Astrocyte of the spinal cord (primary cell): Measurements from ENCODE around the gene SAMHD1.
"Not testable (repeated sequence)": the region's sequence is repeated elsewhere in the genome, so short reads cannot be mapped to it uniquely, and the experiment has no call there.

Experiments used
- DNase-seq: peaks from one replicate; pipeline ENCODE4 v3.0.0; 2011; ENCODE audit warnings: low read depth, low spot score
- H3K4me3 ChIP-seq: 2 replicates; pipeline ENCODE4 v1.5.1; 2011; ENCODE audit warnings: low read depth, mild to moderate bottlenecking, low read length, moderate library complexity
- in situ Hi-C: cut with HindIII; loops from 2 replicates; pipeline ENCODE4 v1.10.0; 2017; ENCODE audit warnings: low sequenced_read_pairs
- TF ChIP-seq, protein P1 (sequence below): IDR thresholded peaks from 2 replicates; pipeline ENCODE4 v1.5.1; 2012; ENCODE audit warnings: low read depth, mild to moderate bottlenecking, low read length, inconsistent platforms

SAMHD1 gene

DNA sequence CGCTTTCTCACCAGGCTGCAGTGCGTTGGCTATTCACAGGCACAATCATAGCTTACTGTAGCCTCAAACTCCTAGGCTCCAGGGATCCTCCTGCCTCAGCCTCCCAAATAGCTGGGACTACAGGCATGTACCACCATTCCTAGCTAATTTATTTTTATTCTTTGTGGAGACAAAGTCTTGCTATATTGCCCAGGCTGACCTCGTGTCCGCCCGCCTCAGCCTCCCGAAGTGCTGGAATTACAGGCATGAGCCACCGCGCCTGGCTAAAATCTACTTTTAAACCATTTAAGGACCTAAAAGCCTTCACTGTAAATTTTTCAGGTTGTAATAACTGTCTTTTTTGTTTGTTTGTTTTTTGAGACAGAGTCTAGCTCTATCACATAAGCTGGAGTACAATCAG, 15.2 kb downstream of the SAMHD1 start:
- in situ Hi-C loops = no loop called here
- TF ChIP-seq, protein P1, sequence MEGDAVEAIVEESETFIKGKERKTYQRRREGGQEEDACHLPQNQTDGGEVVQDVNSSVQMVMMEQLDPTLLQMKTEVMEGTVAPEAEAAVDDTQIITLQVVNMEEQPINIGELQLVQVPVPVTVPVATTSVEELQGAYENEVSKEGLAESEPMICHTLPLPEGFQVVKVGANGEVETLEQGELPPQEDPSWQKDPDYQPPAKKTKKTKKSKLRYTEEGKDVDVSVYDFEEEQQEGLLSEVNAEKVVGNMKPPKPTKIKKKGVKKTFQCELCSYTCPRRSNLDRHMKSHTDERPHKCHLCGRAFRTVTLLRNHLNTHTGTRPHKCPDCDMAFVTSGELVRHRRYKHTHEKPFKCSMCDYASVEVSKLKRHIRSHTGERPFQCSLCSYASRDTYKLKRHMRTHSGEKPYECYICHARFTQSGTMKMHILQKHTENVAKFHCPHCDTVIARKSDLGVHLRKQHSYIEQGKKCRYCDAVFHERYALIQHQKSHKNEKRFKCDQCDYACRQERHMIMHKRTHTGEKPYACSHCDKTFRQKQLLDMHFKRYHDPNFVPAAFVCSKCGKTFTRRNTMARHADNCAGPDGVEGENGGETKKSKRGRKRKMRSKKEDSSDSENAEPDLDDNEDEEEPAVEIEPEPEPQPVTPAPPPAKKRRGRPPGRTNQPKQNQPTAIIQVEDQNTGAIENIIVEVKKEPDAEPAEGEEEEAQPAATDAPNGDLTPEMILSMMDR = no peak
- H3K4me3 ChIP-seq = no peak overlapping the region
- DNase-seq = no peak

DNA sequence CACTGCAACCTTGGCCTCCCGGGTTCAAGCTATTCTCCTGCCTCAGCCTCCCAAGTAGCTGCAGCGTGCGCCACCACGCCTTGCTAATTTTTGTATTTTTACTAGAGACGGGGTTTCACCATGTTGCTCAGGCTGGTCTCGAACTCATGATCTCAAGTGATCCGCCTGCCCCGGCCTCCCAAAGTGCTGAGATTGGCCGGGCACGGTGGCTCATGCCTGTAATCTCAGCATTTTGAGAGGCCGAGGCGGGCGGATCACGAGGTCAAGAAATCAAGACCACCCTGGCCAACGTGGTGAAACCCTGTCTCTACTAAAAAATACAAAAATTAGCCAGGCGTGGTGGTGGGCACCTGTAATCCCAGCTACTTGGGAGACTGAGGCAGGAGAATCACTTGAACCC, 17.9 kb downstream of the SAMHD1 start:
- DNase-seq, H3K4me3 ChIP-seq, in situ Hi-C loops: not testable (repeated sequence)

DNA sequence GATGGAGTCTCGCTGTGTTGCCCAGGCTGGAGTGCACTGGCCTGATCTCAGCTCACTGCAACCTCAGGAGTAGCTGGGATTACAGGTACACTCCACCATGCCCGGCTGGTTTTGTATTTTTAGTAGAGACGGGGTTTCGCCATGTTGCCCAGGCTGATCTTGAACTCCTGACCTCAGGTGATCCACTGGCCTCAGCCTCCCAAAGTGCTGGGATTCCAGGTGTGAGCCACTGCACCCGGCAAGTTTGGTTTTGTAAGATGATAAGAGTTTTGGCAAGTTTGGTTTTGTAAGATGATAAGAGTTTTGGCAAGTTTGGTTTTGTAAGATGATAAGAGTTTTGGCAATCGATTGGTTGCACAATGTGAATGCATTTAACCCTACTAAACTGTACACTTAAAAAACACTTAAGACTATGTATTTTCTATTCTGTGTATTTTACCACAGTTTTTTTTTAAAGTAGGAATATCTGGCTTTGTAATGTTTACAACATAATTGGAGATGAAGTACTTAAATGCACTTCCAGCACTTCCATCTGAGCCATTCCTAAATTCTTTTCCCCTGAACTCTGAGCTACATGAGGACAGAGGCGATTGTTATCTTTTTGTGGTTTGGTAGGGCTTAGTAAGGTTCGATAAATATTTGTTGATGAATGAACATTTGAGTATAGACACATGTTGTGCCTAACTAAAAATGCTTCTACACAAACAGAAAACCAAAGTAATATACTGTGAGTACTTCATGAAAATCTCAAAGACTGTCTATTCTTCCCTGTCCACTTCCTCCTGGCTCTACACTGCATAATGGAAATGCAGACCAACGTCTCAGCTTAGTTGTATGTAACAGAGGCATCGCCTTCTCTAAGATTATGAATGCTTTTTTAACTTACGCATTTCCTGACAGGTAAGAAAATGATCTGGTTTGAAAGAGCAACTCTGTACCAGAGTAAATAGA, 18.8 kb downstream of the SAMHD1 start:
- no peak for DNase-seq
- TF ChIP-seq, protein P1 = no peak
- in situ Hi-C loops = no loop called here
- H3K4me3 ChIP-seq = no peak overlapping the region

DNA sequence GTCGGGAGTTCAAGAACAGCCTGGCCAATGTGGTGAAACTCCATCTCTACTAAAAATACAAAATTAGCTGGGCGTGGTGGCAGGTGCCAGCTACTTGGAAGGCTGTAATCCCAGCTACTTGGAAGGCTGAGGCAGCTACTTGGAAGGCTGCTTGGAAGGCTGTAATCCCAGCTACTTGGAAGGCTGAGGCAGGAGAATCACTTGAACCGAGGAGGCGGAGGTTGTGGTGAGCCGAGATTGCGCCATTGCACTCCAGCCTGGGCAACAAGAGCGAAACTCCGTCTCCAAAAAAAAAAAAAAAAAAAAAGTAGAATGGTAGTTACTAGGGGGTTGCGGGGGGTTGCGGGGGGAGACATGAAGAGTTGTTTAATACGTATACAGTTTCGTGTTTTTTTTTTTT, 19.4 kb downstream of the SAMHD1 start:
- DNase-seq, in situ Hi-C loops, H3K4me3 ChIP-seq: not testable (repeated sequence)

DNA sequence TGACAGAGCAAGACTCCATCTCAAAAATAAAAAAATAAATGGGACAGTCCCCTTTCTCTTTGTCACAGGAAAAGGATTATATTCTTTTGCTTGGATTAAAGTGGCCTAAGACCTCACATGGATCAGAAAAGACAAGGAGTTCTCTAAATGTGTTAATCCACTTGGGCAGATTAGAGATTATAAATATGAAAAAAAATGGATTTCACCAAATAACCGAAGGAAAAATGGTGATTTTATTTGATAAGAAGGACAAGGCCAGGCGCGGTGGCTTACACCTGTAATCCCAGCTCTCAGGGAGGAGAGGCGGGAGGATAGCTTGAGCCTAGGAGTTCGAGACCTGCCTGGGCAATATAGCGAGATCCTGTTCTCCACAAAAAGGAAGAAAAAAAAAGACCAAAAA, 21.8 kb downstream of the SAMHD1 start:
- TF ChIP-seq, protein P1 = no peak
- no peak for DNase-seq
- in situ Hi-C loops = no loop called here
- no peak overlapping the region for H3K4me3 ChIP-seq

DNA sequence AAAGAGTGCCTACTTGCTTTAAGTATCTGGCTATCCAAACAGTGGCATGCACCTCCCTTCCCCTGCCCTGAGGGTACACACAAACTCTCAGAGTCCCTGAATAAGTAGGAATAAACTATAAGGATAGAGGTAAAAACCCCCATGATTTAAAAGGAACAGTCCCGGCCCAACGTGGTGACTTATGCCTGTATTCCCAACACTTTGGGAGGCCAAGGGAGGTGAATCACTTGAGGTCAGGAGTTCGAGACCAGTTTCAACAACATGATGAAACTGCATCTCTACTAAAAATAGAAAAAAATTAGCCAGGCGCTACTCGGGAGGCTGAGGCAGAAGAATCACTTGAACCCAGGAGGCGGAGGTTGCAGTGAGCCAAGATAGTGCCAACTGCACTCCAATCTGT, 22.2 kb downstream of the SAMHD1 start:
- no peak overlapping the region for H3K4me3 ChIP-seq
- no peak for DNase-seq
- in situ Hi-C loops = no loop called here
- TF ChIP-seq, protein P1 = no peak

DNA sequence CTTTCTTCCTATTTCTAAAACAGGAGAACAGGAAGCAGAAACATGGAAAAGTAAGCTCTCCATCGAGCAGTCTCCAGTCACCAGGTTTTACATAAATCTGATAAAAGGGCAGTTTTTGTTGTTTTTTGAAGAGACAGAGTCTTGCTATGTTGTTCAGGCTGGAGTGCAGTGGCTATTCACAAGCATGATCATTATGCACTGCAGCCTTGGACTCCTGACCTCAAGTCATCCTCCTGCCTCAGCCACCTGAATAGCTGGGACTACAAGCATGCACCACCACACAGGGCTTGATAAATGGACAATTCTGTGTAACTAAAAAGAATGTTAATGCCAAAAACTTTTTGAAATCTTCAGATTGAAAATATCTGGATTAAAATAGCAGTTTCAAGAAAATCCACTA, 23.8 kb downstream of the SAMHD1 start:
- in situ Hi-C loops = no loop called here
- no peak for DNase-seq

More for the DNA sequence above, 23.8 kb downstream of the SAMHD1 start:
- TF ChIP-seq, protein P1 = no peak
- H3K4me3 ChIP-seq = no peak overlapping the region
